GM18951 (cell line): ENCODE measurements around the gene RAB6D.
"Not testable (repeated sequence)": the region's sequence is repeated elsewhere in the genome, so short reads cannot be mapped to it uniquely, and the experiment has no call there.

Experiments used
- POLR2A ChIP-seq: IDR thresholded peaks from 4 replicates; pipeline ENCODE4 v1.6.1; 2011; ENCODE audit warnings: mild to moderate bottlenecking; ENCODE audit not compliant: insufficient read length, insufficient read depth; ENCODE audit errors: extremely low read depth
- in situ Hi-C: fragments of 300-500 bp; cut with MboI; formaldehyde crosslinking; loops from one replicate; pipeline ENCODE4 v1.12.0; 2022; ENCODE audit warnings: low sequenced_read_pairs, mixed read lengths, inconsistent platforms; ENCODE audit not compliant: unreplicated experiment

RAB6D gene

GRCh38 chr2:131363703-131364186 lies at the start of gene RAB6D:
Gene RAB6D, minus strand, starts transcription at chr2:131364168. Its CDS starts 448 bp downstream, at chr2:131363720.
- in situ Hi-C loops = loop anchor here (10.0 kb wide), 1 partner anchor 1379 kb away; no protein-coding TSS in a partner anchor

- TF ChIP-seq POLR2A = no peak
- in situ Hi-C loops = loop anchor here (10.0 to 25.0 kb wide), 2 partner anchors 262 to 724 kb away; no protein-coding TSS in a partner anchor
Observed at GRCh38 chr2:131413148-131413747, 49.3 kb upstream of the RAB6D start.

GRCh38 chr2:131410173-131410572 lies 46.2 kb upstream of the RAB6D start:
- in situ Hi-C loops = loop anchor here (10.0 to 25.0 kb wide), 2 partner anchors 265 to 727 kb away; no protein-coding TSS in a partner anchor
- no peak for TF ChIP-seq POLR2A

- in situ Hi-C loops = loop anchor here (25.0 kb wide), 1 partner anchor 729 kb away; no protein-coding TSS in a partner anchor
- TF ChIP-seq POLR2A = no peak
Observed at GRCh38 chr2:131408778-131409177, 44.8 kb upstream of the RAB6D start.

GRCh38 chr2:131408207-131408606 lies 44.2 kb upstream of the RAB6D start:
- in situ Hi-C loops = loop anchor here (25.0 kb wide), 1 partner anchor 729 kb away; no protein-coding TSS in a partner anchor
- TF ChIP-seq POLR2A = no peak

- in situ Hi-C loops = loop anchor here (25.0 kb wide), 1 partner anchor 733 kb away; no protein-coding TSS in a partner anchor
- TF ChIP-seq POLR2A = no peak
Observed at GRCh38 chr2:131404753-131405152, 40.8 kb upstream of the RAB6D start.

- in situ Hi-C loops = loop anchor here (25.0 kb wide), 1 partner anchor 735 kb away; no protein-coding TSS in a partner anchor
- no peak for TF ChIP-seq POLR2A
Observed at GRCh38 chr2:131402320-131403039, 38.5 kb upstream of the RAB6D start.

- in situ Hi-C loops = loop anchor here (25.0 kb wide), 1 partner anchor 736 kb away; no protein-coding TSS in a partner anchor
- no peak for TF ChIP-seq POLR2A
Observed at GRCh38 chr2:131400849-131401248, 36.9 kb upstream of the RAB6D start.

- in situ Hi-C loops = loop anchor here (25.0 kb wide), 1 partner anchor 737 kb away; no protein-coding TSS in a partner anchor
Observed at GRCh38 chr2:131400441-131400840, 36.5 kb upstream of the RAB6D start.

GRCh38 chr2:131396209-131396608 lies 32.2 kb upstream of the RAB6D start:
- in situ Hi-C loops = not testable (repeated sequence)

GRCh38 chr2:131395024-131395645 lies 31.2 kb upstream of the RAB6D start:
- in situ Hi-C loops = not testable (repeated sequence)

- TF ChIP-seq POLR2A = no peak
- in situ Hi-C loops = no loop called here
Observed at GRCh38 chr2:131394147-131394931, 30.4 kb upstream of the RAB6D start.

- in situ Hi-C loops = not testable (repeated sequence)
Observed at GRCh38 chr2:131391953-131392352, 28.0 kb upstream of the RAB6D start.

GRCh38 chr2:131391471-131391870 lies 27.5 kb upstream of the RAB6D start:
- in situ Hi-C loops = not testable (repeated sequence)

GRCh38 chr2:131390495-131391130 lies 26.6 kb upstream of the RAB6D start:
- in situ Hi-C loops = not testable (repeated sequence)
